ENCODE data around the gene CAMK2D. TPM values are rescaled to one million over a fixed set of nuclear protein-coding genes. Genes with fewer than 3 reads are reported as not detected.

CAMK2D gene
- total and polyA plus RNA-seq, 2 experiments from 2014 or later: 4.9 to 14.6 TPM

GRCh38 chr4:113561758-113562157, 199.8 kb downstream of the CAMK2D start:
- no peaks in the 10 kb centered on the region for H3F3A ChIP-seq (replicated peaks; ENCODE audit: low read depth)
- no peak for DNase-seq (ENCODE audit: low spot score)
- Mint-ChIP-seq H3K27ac (no peak overlapping the region), H3K4me3 (no peak overlapping the region), H3K9me3 (no peaks in the 10 kb centered on the region), H3K27me3 (ENCODE audit: insufficient read depth, low read depth, poor library complexity) (no peaks in the 10 kb centered on the region), H3K4me1 (peaks cover 17% of the 10 kb centered on the region), H3K36me3 (ENCODE audit: low read depth) (no peaks in the 10 kb centered on the region)
- ATAC-seq: no peak
- no peaks in the 10 kb centered on the region for H3K27me3 ChIP-seq (ENCODE audit: insufficient read depth)
- H2AFZ ChIP-seq: no peak overlapping the region
- H3K4me2 ChIP-seq: no peak overlapping the region
- peaks cover 9% of the 10 kb centered on the region; the same call in 1 of the 2 replicates for H3K4me1 ChIP-seq (ENCODE audit: insufficient read depth)
- no peaks in the 10 kb centered on the region for H4K20me1 ChIP-seq (replicated peaks; ENCODE audit: insufficient read depth)
- no peak overlapping the region for H3K27ac ChIP-seq (ENCODE audit: low read depth)
- H3K79me2 ChIP-seq (replicated peaks; ENCODE audit: insufficient read depth): no peaks in the 10 kb centered on the region
- H3K9me2 ChIP-seq (ENCODE audit: insufficient read depth): no peaks in the 10 kb centered on the region
- no peak overlapping the region for H3K4me3 ChIP-seq
- TF ChIP-seq NANOG (IDR thresholded peaks at IDR 0.05; ENCODE audit: borderline replicate concordance): no peak
- no peak for TF ChIP-seq EZH2 (IDR thresholded peaks at IDR 0.05; ENCODE audit: low read depth, unreplicated experiment)
- no peak for TF ChIP-seq ETS1 (IDR thresholded peaks at IDR 0.05)
- no peak for TF ChIP-seq JUNB (IDR thresholded peaks at IDR 0.05; ENCODE audit: unreplicated experiment)
- TF ChIP-seq ZNF331 (CRISPR knock-in tag; IDR thresholded peaks at IDR 0.05; ENCODE audit: low read depth): no peak
- TF ChIP-seq CREB1 (CRISPR knock-in tag; IDR thresholded peaks at IDR 0.05; ENCODE audit: low read depth): no peak
- TF ChIP-seq ZNF114 (CRISPR knock-in tag; IDR thresholded peaks at IDR 0.05): no peak
- TF ChIP-seq STAT1 (IDR thresholded peaks at IDR 0.05; ENCODE audit: unreplicated experiment): no peak
- no peak for TF ChIP-seq POLR2AphosphoS5 (IDR thresholded peaks at IDR 0.05; ENCODE audit: low read depth)
- TF ChIP-seq CTCF (conservative IDR thresholded peaks at IDR 0.05; ENCODE audit: low read depth in 2 of 2): no peak
- TF ChIP-seq REST (IDR thresholded peaks at IDR 0.05; ENCODE audit: unreplicated experiment): no peak
- no peak for TF ChIP-seq ZNF462 (CRISPR knock-in tag; IDR thresholded peaks at IDR 0.05)
- TF ChIP-seq EZH2phosphoT487 (IDR thresholded peaks at IDR 0.05; ENCODE audit: unreplicated experiment): no peak
- no peaks in the 10 kb centered on the region for H3K36me3 ChIP-seq (ENCODE audit: insufficient read depth)
